ENCODE measurements around the gene PACSIN1. TPM values are rescaled to one million over a fixed set of nuclear protein-coding genes. Genes with fewer than 3 reads are reported as not detected.

Gene PACSIN1
- total RNA-seq, 2 donors from 2014 or later = 0.52 TPM; not detected in 1

GRCh38 chr6:34562861-34563512, 97.1 kb downstream of the PACSIN1 start:
- no peaks in the 10 kb centered on the region for H3K27me3 ChIP-seq
- H3K36me3 ChIP-seq (replicated peaks in 1 of 2; ENCODE audit: insufficient read depth in 1 of 2, low read depth in 2 of 2) = no peaks in the 10 kb centered on the region
- TF ChIP-seq CTCF (IDR thresholded peaks at IDR 0.05) (no peak), POLR2A (IDR thresholded peaks at IDR 0.05) (no peak)
- no peak overlapping the region for H3K27ac ChIP-seq
- DNase-seq (no peak), ATAC-seq (no peak)
- WGBS, 2 donors = 45 to 57% methylated on average over 8 to 15 of the region's 15 CpGs
- intact Hi-C loops (cut with DNase I) = no loop called here
- no peaks in the 10 kb centered on the region for H3K9me3 ChIP-seq
- H3K4me3 ChIP-seq = no peak overlapping the region
- no peaks in the 10 kb centered on the region for H3K4me1 ChIP-seq

GRCh38 chr6:34563513-34563870, 97.6 kb downstream of the PACSIN1 start:
- ATAC-seq = no peak

GRCh38 chr6:34564181-34564580, 98.3 kb downstream of the PACSIN1 start:
- Histone ChIP-seq H3K27me3 (no peaks in the 10 kb centered on the region), H3K4me1 (no peaks in the 10 kb centered on the region), H3K4me3 (no peak overlapping the region), H3K36me3 (replicated peaks in 1 of 2; ENCODE audit: insufficient read depth in 1 of 2, low read depth in 2 of 2) (no peaks in the 10 kb centered on the region), H3K9me3 (no peaks in the 10 kb centered on the region), H3K27ac (no peak overlapping the region)
- TF ChIP-seq CTCF (IDR thresholded peaks at IDR 0.05) = no peak
- DNase-seq (no peak), ATAC-seq (no peak)
- intact Hi-C loops (cut with DNase I) = no loop called here
- WGBS, 2 donors = 86 to 90% methylated on average over 5 of the region's 5 CpGs

More at GRCh38 chr6:34563513-34563870, 97.6 kb downstream of the PACSIN1 start:
- 60 to 74% methylated on average over 7 of the region's 7 CpGs for WGBS, 2 donors
- Histone ChIP-seq H3K27me3 (no peaks in the 10 kb centered on the region), H3K36me3 (replicated peaks in 1 of 2; ENCODE audit: insufficient read depth in 1 of 2, low read depth in 2 of 2) (no peaks in the 10 kb centered on the region), H3K4me1 (no peaks in the 10 kb centered on the region), H3K27ac (no peak overlapping the region), H3K9me3 (no peaks in the 10 kb centered on the region), H3K4me3 (no peak overlapping the region)
- intact Hi-C loops (cut with DNase I) = no loop called here
- DNase-seq = no peak
- TF ChIP-seq CTCF (IDR thresholded peaks at IDR 0.05) (no peak), POLR2A (IDR thresholded peaks at IDR 0.05) (no peak)

- Histone ChIP-seq H3K9me3 (no peaks in the 10 kb centered on the region), H3K4me1 (no peaks in the 10 kb centered on the region), H3K36me3 (replicated peaks in 1 of 2; ENCODE audit: insufficient read depth in 1 of 2, low read depth in 2 of 2) (no peaks in the 10 kb centered on the region), H3K27me3 (no peaks in the 10 kb centered on the region), H3K4me3 (no peak overlapping the region), H3K27ac (no peak overlapping the region)
- ATAC-seq (no peak), DNase-seq (no peak)
- no peak for TF ChIP-seq CTCF (IDR thresholded peaks at IDR 0.05)
- TF ChIP-seq POLR2A (IDR thresholded peaks at IDR 0.05) = no peak
- 60 to 65% methylated on average over 4 to 5 of the region's 5 CpGs for WGBS, 2 donors
- intact Hi-C loops (cut with DNase I) = no loop called here
Observed at GRCh38 chr6:34565722-34566137, 99.9 kb downstream of the PACSIN1 start.
